Loucy (cell line): Measurements from ENCODE around the gene KCNS1.

Experiments
- H2AFZ ChIP-seq: fragments of 200-600 bp; sonication (generic); 2 replicates; pipeline ENCODE4 v1.6.0; 2016; ENCODE audit warnings: antibody characterized with exemption, mild to moderate bottlenecking, low read length, moderate library complexity
- H3F3A ChIP-seq: fragments of 200-600 bp; 2 replicates; pipeline ENCODE4 v1.6.0; 2016; ENCODE audit warnings: antibody characterized with exemption, low read depth, mild to moderate bottlenecking
- H3K27me3 ChIP-seq: fragments of 200-600 bp; sonication (generic); 2 replicates; pipeline ENCODE4 v1.6.1; 2014; ENCODE audit warnings: low read length, mild to moderate bottlenecking; ENCODE audit not compliant: insufficient read depth, poor library complexity, severe bottlenecking
- H3K36me3 ChIP-seq: fragments of 200-600 bp; sonication (generic); 2 replicates; pipeline ENCODE4 v1.6.1; 2016; ENCODE audit warnings: low read length; ENCODE audit not compliant: insufficient read depth
- H3K4me1 ChIP-seq: fragments of 200-600 bp; sonication (generic); 2 replicates; pipeline ENCODE4 v1.5.1; 2014; ENCODE audit warnings: low read length, mild to moderate bottlenecking; ENCODE audit not compliant: insufficient read depth, poor library complexity, severe bottlenecking
- H3K4me2 ChIP-seq: fragments of 200-600 bp; sonication (generic); 2 replicates; pipeline ENCODE4 v1.6.0; 2014; ENCODE audit warnings: antibody characterized with exemption, low read length, low read depth, mild to moderate bottlenecking; ENCODE audit not compliant: poor library complexity, severe bottlenecking
- H3K4me3 ChIP-seq: fragments of 200-600 bp; sonication (generic); 2 replicates; pipeline ENCODE4 v1.5.1; 2014; ENCODE audit warnings: low read length, mild to moderate bottlenecking, mixed read lengths; ENCODE audit not compliant: poor library complexity, severe bottlenecking
- H3K79me2 ChIP-seq: fragments of 200-600 bp; sonication (generic); 2 replicates; pipeline ENCODE4 v1.6.1; 2014; ENCODE audit warnings: low read length; ENCODE audit not compliant: insufficient read depth
- H3K9ac ChIP-seq: fragments of 200-600 bp; sonication (generic); 2 replicates; pipeline ENCODE4 v1.6.0; 2014; ENCODE audit warnings: mild to moderate bottlenecking, low read depth, low read length, moderate library complexity; ENCODE audit not compliant: poor library complexity, severe bottlenecking
- H3K9me2 ChIP-seq: fragments of 200-600 bp; sonication (generic); replicated peaks from 2 replicates; pipeline ENCODE4 v1.6.1; 2016; ENCODE audit warnings: low read depth, low read length, mixed read lengths
- H3K9me3 ChIP-seq: fragments of 200-600 bp; sonication (generic); 2 replicates; pipeline ENCODE4 v1.6.1; 2014; ENCODE audit warnings: mild to moderate bottlenecking, antibody characterized with exemption, low read length, low read depth; ENCODE audit not compliant: insufficient read depth
- H4K20me1 ChIP-seq: fragments of 200-600 bp; sonication (generic); 2 replicates; pipeline ENCODE4 v1.6.0; 2014; ENCODE audit warnings: antibody characterized with exemption, low read length, mild to moderate bottlenecking; ENCODE audit not compliant: insufficient read depth, poor library complexity, severe bottlenecking
- EZH2phosphoT487 ChIP-seq: fragments of 200-600 bp; IDR thresholded peaks from 2 replicates; pipeline ENCODE4 v1.6.1; 2018; ENCODE audit warnings: antibody characterized with exemption, mild to moderate bottlenecking, moderate library complexity, borderline replicate concordance
- TF ChIP-seq, protein P1 (sequence below): fragments of 200-600 bp; sonication (generic); conservative IDR thresholded peaks from 2 replicates; pipeline ENCODE4 v1.5.1; 2014; ENCODE audit warnings: mild to moderate bottlenecking, antibody characterized with exemption, low read length

KCNS1 gene

DNA sequence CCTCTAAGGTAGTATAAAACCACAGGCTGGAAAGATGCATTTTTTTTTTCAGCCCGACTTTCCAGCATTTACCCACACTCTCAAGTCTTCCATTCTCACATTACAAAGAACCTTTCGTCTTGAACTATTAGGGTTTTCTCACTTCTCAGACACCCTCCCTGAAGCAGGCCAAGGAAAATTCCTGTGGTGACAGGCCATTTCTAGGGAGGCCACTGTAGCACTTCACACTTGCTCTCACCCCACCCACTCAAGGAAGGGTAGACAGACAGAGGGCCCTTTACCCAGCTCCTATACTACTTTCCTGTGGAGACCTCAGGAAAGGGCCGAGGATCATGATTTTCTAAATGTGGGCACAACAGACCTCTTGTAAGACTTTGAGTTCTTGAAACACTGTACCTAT, 27.7 kb downstream of the KCNS1 start:
- H3K9me3 ChIP-seq: no peaks in the 10 kb centered on the region
- H3K4me3 ChIP-seq: no peak overlapping the region
- peaks cover 44% of the 10 kb centered on the region; the same call in 1 of the 2 replicates for H3K36me3 ChIP-seq
- no peak overlapping the region for H2AFZ ChIP-seq
- no peak for TF ChIP-seq EZH2phosphoT487
- TF ChIP-seq, protein P1, sequence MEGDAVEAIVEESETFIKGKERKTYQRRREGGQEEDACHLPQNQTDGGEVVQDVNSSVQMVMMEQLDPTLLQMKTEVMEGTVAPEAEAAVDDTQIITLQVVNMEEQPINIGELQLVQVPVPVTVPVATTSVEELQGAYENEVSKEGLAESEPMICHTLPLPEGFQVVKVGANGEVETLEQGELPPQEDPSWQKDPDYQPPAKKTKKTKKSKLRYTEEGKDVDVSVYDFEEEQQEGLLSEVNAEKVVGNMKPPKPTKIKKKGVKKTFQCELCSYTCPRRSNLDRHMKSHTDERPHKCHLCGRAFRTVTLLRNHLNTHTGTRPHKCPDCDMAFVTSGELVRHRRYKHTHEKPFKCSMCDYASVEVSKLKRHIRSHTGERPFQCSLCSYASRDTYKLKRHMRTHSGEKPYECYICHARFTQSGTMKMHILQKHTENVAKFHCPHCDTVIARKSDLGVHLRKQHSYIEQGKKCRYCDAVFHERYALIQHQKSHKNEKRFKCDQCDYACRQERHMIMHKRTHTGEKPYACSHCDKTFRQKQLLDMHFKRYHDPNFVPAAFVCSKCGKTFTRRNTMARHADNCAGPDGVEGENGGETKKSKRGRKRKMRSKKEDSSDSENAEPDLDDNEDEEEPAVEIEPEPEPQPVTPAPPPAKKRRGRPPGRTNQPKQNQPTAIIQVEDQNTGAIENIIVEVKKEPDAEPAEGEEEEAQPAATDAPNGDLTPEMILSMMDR: no peak
- no peaks in the 10 kb centered on the region for H3K9me2 ChIP-seq
- H3K27me3 ChIP-seq: no peaks in the 10 kb centered on the region
- no peaks in the 10 kb centered on the region for H3F3A ChIP-seq
- H3K9ac ChIP-seq: no peak overlapping the region
- H4K20me1 ChIP-seq: no peaks in the 10 kb centered on the region
- no peaks in the 10 kb centered on the region for H3K79me2 ChIP-seq
- H3K4me2 ChIP-seq: no peak overlapping the region
- no peaks in the 10 kb centered on the region for H3K4me1 ChIP-seq

DNA sequence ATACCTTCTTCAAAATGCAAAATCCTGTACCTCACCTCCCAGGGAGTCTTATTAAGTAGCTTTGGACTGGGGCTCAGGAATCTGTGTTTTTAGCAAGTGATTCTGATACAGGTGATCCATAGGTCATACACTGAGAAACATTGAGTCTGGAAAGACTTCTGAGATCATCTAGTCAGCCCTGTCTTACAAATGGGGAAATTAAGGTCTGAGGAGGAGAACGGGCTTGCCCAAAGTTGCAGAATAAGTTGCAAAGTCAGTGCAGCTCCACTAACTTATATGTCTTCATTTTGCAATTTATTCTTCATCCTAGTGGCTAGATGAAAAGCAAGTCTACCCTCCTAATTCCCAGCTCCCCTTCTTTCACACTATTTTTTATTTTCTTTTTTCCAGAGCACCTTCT, 28.9 kb downstream of the KCNS1 start:
- H3K9me3 ChIP-seq: no peaks in the 10 kb centered on the region
- 0 out of 2 replicates have a peak, but pooled peaks cover 3% of the 10 kb centered on the region for H3K79me2 ChIP-seq
- no peak overlapping the region for H3K9ac ChIP-seq
- H3K27me3 ChIP-seq: no peaks in the 10 kb centered on the region
- no peak overlapping the region for H3K4me3 ChIP-seq
- no peak overlapping the region for H2AFZ ChIP-seq
- H4K20me1 ChIP-seq: no peaks in the 10 kb centered on the region
- peaks cover 47% of the 10 kb centered on the region; the same call in 1 of the 2 replicates for H3K36me3 ChIP-seq
- H3F3A ChIP-seq: no peaks in the 10 kb centered on the region
- no peaks in the 10 kb centered on the region for H3K9me2 ChIP-seq
- H3K4me2 ChIP-seq: no peak overlapping the region
- no peaks in the 10 kb centered on the region for H3K4me1 ChIP-seq
- TF ChIP-seq EZH2phosphoT487: no peak
- TF ChIP-seq, protein P1: no peak

DNA sequence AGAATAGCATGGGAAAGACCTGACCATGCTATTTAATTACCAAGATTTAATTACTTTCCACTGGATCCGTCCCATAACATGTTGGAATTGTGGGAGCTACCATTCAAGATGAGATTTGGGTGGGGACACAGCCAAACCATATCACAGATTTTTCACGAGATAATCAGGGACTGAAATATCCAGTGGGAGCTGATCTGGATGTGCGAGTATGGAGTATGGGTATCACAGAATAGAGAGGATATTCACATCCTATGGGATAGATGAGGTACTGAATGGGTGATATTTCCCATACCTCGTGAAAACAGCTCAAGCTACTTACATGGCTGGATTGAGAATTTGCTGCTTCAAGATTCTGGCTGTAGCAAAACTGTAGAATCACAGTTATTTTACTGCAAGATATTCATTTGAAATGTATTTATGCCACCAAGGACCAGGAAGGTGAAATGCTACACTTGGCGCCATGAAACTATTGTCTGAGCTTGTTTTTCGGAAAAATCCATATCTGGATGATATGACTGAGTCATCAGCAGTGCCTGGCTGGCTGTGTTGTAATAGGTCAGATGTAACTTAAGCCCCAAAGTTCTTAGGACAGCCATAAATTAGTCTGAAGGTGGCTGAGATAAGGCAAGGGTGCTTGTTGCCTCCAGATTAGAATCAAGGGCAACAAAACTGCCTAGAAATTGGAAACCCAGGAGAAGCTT, 29.8 kb downstream of the KCNS1 start:
- Histone ChIP-seq H3K9me2 (no peaks in the 10 kb centered on the region), H2AFZ (no peak overlapping the region), H3F3A (no peaks in the 10 kb centered on the region), H4K20me1 (no peaks in the 10 kb centered on the region), H3K9ac (no peak overlapping the region), H3K4me3 (no peak overlapping the region), H3K9me3 (no peaks in the 10 kb centered on the region), H3K27me3 (no peaks in the 10 kb centered on the region), H3K4me1 (no peaks in the 10 kb centered on the region), H3K36me3 (peaks cover 43% of the 10 kb centered on the region; the same call in 1 of the 2 replicates), H3K79me2 (peaks cover 3% of the 10 kb centered on the region; the same call in 1 of the 2 replicates), H3K4me2 (no peak overlapping the region)
- TF ChIP-seq, protein P1: no peak
